A673 (cell line): Measurements from ENCODE around the gene MAX. TPM values are rescaled to one million over a fixed set of nuclear protein-coding genes. Genes with fewer than 3 reads are reported as not detected.
"Not testable (repeated sequence)": the region's sequence is repeated elsewhere in the genome, so short reads cannot be mapped to it uniquely, and the experiment has no call there.

Experiments used
- BruUV-seq: library from RNA; stranded (reverse); fragments of 400-500 nt; replicated peaks from 2 replicates; lab custom pipeline; 2021; lab: Mats Ljungman, UMichigan
- CTCF ChIA-PET: fragments of 300-600 bp; sonication (Branson Sonifier 250); formaldehyde crosslinking; loops from one replicate; lab custom pipeline; 2022; ENCODE audit warnings: antibody characterized with exemption; lab: Charles Lee
- POLR2A ChIA-PET: fragments of 300-600 bp; sonication (Branson Sonifier 250); formaldehyde crosslinking; loops from one replicate; lab custom pipeline; 2022; ENCODE audit warnings: antibody characterized with exemption; ENCODE audit not compliant: low non-redundant PET; lab: Charles Lee
- DNase-seq: peaks from one replicate; pipeline ENCODE4 v3.0.0-alpha.2; 2015; ENCODE audit warnings: low spot score
- H3K27ac ChIP-seq: fragments of 200-600 bp; sonication (generic); 2 replicates; pipeline ENCODE4 v1.5.1; 2016; ENCODE audit warnings: mixed run types, low read depth, mild to moderate bottlenecking, mixed read lengths, antibody characterized with exemption, low read length; ENCODE audit not compliant: poor library complexity, severe bottlenecking
- H3K27me3 ChIP-seq: fragments of 200-600 bp; sonication (generic); replicated peaks from 2 replicates; pipeline ENCODE4 v1.6.1; 2017; ENCODE audit warnings: mixed run types, low read depth, mild to moderate bottlenecking, mixed read lengths, antibody characterized with exemption, low read length; ENCODE audit not compliant: insufficient read depth, poor library complexity
- H3K36me3 ChIP-seq: fragments of 200-600 bp; sonication (generic); 2 replicates; pipeline ENCODE4 v1.6.1; 2016; ENCODE audit warnings: mixed run types, mild to moderate bottlenecking, mixed read lengths, antibody characterized with exemption, low read length; ENCODE audit not compliant: insufficient read depth, poor library complexity, severe bottlenecking
- H3K4me1 ChIP-seq: fragments of 200-600 bp; sonication (generic); 2 replicates; pipeline ENCODE4 v1.6.1; 2017; ENCODE audit warnings: mixed run types, mild to moderate bottlenecking, mixed read lengths, antibody characterized with exemption, low read length; ENCODE audit not compliant: insufficient read depth, poor library complexity, severe bottlenecking
- H3K4me3 ChIP-seq: fragments of 200-600 bp; sonication (generic); 2 replicates; pipeline ENCODE4 v1.5.1; 2016; ENCODE audit warnings: low read depth, mixed run types, mild to moderate bottlenecking, mixed read lengths, low read length; ENCODE audit not compliant: poor library complexity, severe bottlenecking
- H3K9me3 ChIP-seq: fragments of 200-600 bp; sonication (generic); 2 replicates; pipeline ENCODE4 v1.6.1; 2016; ENCODE audit warnings: mixed run types, low read depth, mild to moderate bottlenecking, mixed read lengths, antibody characterized with exemption, low read length; ENCODE audit not compliant: poor library complexity, severe bottlenecking
- EZH2 ChIP-seq: fragments of 200-600 bp; sonication (generic); IDR thresholded peaks from 2 replicates; pipeline ENCODE4 v1.6.1; 2017; ENCODE audit warnings: borderline replicate concordance, low read depth, mild to moderate bottlenecking, mixed read lengths, antibody characterized with exemption, low read length; ENCODE audit not compliant: poor library complexity, severe bottlenecking
- intact Hi-C: fragments of 100-400 bp; cut with micrococcal nuclease; formaldehyde crosslinking; loops from one replicate; pipeline ENCODE4 v1.10.0; 2022; ENCODE audit not compliant: unreplicated experiment
- total RNA-seq: library from RNA; stranded (reverse); gene quantifications from 2 replicates; pipeline ENCODE4 v1.2.3, GENCODE V29; 2021
- TF ChIP-seq, protein P1 (sequence below): fragments of 300-800, 200-600 bp; sonication (generic); conservative IDR thresholded peaks from 2 replicates; pipeline ENCODE4 v1.5.1; 2017; ENCODE audit warnings: low read depth, mild to moderate bottlenecking, antibody characterized with exemption, low read length, moderate library complexity, mixed read lengths

The MAX gene
- total RNA-seq, 1 experiment from 2014 or later = 81.2 TPM

- Histone ChIP-seq H3K4me1 (no peaks in the 10 kb centered on the region), H3K36me3 (peaks cover 20% of the 10 kb centered on the region), H3K27ac (no peak overlapping the region), H3K27me3 (no peaks in the 10 kb centered on the region), H3K4me3 (no peak overlapping the region), H3K9me3 (no peaks in the 10 kb centered on the region)
- no TSS peak for BruUV-seq
- intact Hi-C loops = no loop called here
- ChIA-PET CTCF (no interaction called here), POLR2A (no interaction called here)
- no peak for TF ChIP-seq EZH2
- no peak for DNase-seq
Observed at GRCh38 chr14:65033181-65033580, 69.1 kb downstream of the MAX start.

DNA sequence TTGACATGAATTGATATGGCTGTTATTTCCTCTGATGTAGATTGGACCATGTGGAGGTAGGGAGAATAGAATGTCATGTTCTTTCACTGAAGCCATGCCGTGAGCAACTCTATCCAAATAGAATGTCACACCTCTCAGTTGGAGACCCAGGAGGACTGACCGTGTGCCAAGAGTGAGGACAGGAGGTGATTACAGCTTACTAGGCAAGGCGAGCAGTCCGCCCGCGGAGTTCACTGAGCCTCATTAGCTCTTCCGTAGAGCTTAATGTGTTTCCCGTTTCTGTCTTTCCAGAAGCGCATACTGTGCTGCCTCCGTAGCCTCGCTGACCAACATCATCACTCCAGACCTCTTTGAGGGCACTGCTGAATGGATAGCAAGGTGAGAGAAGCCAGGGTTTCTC, 70.0 kb downstream of the MAX start:
- no peak overlapping the region for H3K4me3 ChIP-seq
- DNase-seq = no peak
- H3K36me3 ChIP-seq = peaks cover 28% of the 10 kb centered on the region
- POLR2A ChIA-PET = no interaction called here
- CTCF ChIA-PET = no interaction called here
- BruUV-seq = no TSS peak
- no peaks in the 10 kb centered on the region for H3K9me3 ChIP-seq
- intact Hi-C loops = no loop called here
- no peak overlapping the region for H3K27ac ChIP-seq
- TF ChIP-seq EZH2 = no peak
- TF ChIP-seq, protein P1, sequence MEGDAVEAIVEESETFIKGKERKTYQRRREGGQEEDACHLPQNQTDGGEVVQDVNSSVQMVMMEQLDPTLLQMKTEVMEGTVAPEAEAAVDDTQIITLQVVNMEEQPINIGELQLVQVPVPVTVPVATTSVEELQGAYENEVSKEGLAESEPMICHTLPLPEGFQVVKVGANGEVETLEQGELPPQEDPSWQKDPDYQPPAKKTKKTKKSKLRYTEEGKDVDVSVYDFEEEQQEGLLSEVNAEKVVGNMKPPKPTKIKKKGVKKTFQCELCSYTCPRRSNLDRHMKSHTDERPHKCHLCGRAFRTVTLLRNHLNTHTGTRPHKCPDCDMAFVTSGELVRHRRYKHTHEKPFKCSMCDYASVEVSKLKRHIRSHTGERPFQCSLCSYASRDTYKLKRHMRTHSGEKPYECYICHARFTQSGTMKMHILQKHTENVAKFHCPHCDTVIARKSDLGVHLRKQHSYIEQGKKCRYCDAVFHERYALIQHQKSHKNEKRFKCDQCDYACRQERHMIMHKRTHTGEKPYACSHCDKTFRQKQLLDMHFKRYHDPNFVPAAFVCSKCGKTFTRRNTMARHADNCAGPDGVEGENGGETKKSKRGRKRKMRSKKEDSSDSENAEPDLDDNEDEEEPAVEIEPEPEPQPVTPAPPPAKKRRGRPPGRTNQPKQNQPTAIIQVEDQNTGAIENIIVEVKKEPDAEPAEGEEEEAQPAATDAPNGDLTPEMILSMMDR = no peak
- H3K4me1 ChIP-seq = no peaks in the 10 kb centered on the region
- no peaks in the 10 kb centered on the region for H3K27me3 ChIP-seq

GRCh38 chr14:65031321-65031720, 71.0 kb downstream of the MAX start:
- H3K36me3 ChIP-seq = peaks cover 33% of the 10 kb centered on the region
- POLR2A ChIA-PET = interaction anchor here (0.7 kb wide), 1 partner anchor 208 kb away, joined by 3 read pairs; no protein-coding TSS in a partner anchor
- DNase-seq, BruUV-seq, H3K27me3 ChIP-seq, H3K27ac ChIP-seq, CTCF ChIA-PET, intact Hi-C loops, H3K4me3 ChIP-seq, H3K4me1 ChIP-seq, H3K9me3 ChIP-seq: not testable (repeated sequence)

DNA sequence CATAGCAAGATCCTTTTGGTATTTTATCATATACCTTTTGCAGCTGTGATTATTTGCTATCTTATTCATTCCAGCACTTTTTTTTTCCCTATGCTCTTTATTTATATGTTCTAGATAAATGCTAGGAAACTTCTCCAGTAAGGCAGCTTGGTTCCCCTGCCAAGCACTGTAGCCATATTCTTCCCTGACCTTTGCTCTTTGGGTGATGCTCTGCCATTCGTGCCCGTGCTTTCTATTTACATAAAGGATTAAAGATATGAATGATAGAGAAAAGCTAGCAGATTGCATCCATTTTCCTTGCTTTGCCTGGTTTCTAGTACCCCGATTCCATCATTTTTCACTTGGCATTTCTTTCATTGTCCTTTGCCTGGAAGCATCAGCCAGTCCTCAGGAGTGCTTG, 73.4 kb downstream of the MAX start:
- DNase-seq = no peak
- no peak overlapping the region for H3K4me3 ChIP-seq
- CTCF ChIA-PET = no interaction called here

More for the DNA sequence above, 73.4 kb downstream of the MAX start:
- Histone ChIP-seq H3K36me3 (peaks cover 33% of the 10 kb centered on the region), H3K27ac (no peak overlapping the region), H3K9me3 (no peaks in the 10 kb centered on the region), H3K27me3 (no peaks in the 10 kb centered on the region), H3K4me1 (no peaks in the 10 kb centered on the region)
- POLR2A ChIA-PET = no interaction called here
- BruUV-seq = no TSS peak
- no peak for TF ChIP-seq EZH2
- TF ChIP-seq, protein P1 = no peak
- intact Hi-C loops = no loop called here
